Stimulated activated CD4-positive, alpha-beta T cell treated with anti-CD3 and anti-CD28 coated beads, Interleukin-1b, Interleukin-23, amount 100 ng/mL, for 24 hours (primary cell): ENCODE results near the gene TGFBR3.

Experiments
- DNase-seq, 4 experiments: peaks; one replicate each; pipeline ENCODE4 v3.0.0-alpha.2; 2020; ENCODE audit warnings: low read depth in 4 of 4, low spot score in 1 of 4

Gene TGFBR3

DNA sequence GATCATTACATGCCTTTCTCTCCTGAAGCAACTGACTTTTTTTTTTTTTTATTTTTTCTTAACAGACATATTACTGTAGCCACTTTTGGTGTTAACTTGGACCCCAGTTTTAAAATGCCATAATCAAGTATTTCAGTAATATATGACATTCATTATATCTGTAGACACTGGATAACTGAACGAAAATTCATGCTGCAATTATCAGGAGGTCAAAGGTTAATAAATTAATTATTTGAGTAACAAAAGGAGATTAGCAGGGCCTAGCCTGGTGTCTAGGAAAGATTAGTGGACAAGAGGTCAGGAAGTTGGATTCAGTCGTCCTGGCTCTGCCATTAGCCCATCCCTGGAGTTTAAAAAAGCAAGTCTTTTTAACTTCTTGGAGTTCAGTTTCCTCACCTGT is 168.1 kb downstream of the TGFBR3 start:
- DNase-seq: no peak

DNA sequence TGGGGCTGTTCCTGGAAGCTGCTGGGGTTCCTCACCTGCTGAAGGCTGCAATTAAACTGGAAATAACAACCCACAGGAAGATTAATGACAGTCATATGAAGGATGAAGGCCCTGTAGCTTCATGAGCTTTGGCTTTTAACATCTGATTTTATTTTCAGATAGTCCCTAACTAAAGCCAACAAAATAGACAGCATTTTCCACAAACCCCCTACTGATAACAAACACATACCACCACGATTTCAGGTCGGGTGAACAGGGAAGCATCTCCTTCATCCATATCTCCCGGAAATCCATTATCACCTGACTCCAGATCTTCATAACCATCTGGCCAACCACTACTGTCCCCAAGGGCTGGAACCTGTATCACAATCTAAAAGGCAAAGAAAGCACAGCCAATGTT is 169.6 kb downstream of the TGFBR3 start:
- DNase-seq: no peak

DNA sequence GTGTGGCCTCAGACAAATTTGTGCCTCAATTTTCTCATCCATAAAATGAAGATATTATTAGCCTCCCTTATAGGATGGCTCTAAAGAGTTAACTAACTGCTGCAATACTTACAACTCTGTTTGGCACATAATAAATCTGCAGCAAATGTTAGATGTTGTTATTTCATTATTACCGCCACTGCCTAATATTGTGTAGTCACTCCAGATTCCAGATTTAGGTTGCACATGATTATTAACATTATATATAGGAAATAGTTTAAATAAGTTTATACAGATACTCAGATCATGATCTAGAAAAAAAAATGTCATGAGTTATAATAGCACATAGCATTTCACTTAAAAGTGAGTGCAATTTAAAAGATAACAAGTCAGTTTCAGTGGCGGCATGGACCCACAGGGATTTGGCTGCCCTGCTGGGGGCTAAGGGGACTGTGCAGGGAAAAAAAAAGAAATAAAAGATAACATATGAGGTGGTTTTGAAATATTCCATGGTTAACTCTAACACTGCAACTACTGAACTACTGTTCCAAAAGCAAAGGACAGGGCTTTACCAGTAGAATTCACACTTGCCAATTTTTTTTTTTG is 170.4 kb downstream of the TGFBR3 start:
- no peak for DNase-seq

DNA sequence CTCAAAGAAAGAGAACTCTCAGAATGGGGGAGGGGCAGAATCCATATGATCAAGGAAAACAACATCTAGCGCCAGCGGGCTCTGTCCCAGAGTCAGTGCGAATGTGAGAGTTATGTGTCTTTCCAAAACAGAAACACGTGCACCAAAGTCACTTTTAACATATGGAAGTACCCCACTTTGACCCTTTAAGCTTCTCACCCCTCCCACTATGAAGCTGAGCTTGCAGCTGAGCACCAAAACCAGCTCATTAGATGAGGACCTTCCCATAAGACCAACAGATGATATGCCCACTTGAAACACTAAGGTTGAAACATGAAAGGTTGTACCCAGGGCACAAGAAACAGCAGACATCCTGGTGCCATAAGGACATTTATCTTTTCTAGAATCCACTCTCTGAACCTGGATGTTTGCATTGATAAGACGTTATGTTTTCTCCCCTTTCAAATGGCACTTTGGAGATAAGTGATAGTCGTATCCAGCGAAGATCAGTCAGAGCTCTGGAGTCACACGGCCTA is 171.0 kb downstream of the TGFBR3 start:
- DNase-seq: no peak

DNA sequence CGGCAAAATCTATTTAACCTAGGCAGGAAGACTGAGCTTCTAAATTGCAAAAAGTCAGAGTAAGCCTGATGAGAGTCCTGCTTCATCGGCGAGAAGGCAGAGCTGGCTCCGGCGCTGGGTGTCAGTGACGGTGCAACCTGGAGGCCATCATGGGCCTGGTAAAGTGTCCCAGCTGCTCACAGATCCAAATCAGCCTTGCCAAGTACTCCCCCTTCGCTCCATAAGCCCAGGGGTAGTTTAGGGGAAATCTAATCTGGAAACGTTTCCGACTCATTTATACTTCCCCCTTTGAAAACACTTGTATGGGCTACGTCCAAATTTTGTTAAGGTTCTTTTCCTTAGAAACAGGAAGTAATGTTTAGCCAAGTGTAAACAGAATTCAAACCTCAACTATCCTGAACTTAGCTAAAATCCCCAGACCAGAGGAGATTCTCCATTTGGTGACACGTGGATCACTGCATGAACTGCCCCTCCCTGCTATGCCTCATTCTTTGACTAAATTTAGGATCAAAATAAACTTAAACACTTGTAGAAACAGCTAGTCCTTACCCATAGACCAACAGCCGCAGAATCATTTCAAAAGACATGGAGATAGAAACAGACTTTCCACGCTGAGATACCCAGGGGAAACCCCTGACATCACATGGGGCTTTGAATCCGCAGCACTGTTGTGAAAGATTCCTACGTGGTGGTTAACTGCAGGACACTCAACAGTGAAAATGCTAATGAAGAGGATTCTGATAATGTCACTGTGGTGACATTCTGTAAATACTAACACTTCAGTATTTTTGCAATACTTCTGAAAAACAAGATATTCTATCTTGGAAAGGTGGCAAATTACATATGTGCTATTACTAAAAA is 172.7 kb downstream of the TGFBR3 start:
- DNase-seq: peak in 2 of 4 experiments; percentile 12 to 34

DNA sequence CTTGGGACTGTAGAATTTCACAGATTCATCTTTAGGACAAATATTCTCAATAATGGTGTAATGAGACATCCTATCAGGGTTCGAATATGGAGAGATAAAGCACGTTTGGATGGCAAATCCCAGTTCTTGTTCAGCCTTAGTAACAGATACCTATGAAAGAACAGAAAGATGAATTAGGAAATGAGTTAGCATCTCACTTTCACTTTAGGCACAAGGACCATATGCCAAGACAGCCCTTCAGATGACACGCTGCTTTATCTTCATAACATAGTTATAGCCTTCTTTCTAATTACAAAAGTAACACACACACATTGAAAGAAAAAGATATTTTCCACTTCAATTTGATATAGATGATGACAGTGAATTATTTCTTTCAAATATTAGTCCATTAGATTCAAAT is 173.6 kb downstream of the TGFBR3 start:
- DNase-seq: no peak

DNA sequence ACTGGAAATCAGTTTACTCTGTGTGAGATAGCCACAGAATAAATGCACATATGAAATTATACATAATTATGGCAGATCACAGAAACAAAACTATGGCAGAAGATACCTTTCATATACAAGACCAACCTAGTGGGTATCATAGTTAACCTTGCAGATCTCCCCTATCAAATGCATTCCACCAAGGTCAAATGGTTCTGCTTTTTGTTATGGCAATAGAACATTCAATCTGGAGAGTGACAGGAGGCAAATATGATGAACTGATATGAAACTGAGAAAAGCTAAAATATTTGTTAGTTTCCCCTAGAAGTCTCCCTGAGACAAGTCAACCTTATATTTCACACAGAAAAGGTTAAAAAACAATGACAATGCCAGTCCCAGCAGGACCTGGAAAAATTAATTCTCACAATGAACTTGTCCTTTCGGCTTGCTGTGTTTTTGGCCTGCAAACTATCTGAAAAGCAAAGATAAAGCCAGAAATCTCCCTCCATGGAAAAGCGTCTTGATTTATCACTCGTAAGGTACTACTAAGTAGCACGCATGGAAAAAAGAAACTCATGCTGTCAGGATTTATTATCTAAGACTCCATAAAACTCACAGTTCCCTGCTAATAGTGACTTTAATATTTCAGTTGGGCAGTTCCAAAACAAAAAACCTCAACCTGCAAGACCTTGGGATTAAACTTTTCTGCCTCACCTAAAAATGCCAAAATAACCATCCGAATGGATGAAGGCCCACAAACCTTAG is 174.3 kb downstream of the TGFBR3 start:
- no peak for DNase-seq

DNA sequence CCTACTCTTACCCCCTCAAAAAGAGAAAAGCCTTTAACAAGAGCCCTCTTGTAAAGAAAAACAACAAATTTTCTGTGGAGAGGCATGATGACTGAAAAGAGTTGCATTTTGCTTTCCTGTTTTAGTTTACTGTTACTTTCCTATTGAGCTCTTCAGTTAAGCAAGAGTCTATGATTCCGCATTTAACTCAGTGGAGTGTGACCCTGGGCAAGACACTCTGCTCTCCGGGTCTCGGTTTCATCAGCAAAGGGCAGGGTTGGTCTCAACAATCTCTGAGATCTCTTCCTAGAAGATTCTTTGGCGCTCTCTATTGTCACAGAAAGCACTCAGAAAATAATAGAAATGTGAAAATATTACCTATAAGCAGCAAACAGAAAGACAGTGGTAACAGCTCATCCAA is 175.7 kb downstream of the TGFBR3 start:
- DNase-seq: no peak

DNA sequence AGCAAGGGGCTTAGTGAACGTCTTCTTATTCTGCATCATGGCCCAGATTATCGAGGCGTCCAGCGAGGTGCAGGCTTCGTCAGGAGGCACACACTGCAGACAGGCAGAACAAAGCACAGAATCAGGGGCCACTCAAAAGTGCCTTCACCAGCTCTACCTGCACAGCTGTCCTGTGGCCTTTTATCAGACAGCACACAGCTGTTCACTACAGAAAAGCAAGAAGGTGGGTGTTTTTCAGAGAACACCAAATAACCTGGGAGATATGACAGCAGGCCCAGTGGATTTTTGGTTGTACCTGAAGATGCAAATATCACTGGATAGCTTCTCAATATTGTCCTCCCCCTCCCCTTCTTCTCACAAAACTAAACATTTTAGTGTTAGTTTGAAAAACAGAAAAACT is 177.3 kb downstream of the TGFBR3 start:
- DNase-seq: no peak

DNA sequence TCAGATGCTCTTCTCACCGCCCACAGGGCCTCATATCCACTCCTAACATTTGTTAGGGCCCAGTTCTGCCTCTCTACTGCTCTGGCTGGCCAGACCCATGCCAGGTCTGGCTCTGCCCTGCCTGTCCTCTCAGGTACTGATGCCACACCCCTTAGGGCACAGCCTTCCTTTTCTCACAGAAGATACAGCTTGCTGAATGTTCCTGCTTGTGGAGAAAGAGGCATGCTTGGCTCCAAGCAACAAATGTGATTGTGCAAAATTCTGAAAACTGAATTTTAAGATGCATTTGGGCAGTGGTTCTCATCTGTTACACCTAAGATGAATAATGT is 178.1 kb downstream of the TGFBR3 start:
- DNase-seq: no peak

DNA sequence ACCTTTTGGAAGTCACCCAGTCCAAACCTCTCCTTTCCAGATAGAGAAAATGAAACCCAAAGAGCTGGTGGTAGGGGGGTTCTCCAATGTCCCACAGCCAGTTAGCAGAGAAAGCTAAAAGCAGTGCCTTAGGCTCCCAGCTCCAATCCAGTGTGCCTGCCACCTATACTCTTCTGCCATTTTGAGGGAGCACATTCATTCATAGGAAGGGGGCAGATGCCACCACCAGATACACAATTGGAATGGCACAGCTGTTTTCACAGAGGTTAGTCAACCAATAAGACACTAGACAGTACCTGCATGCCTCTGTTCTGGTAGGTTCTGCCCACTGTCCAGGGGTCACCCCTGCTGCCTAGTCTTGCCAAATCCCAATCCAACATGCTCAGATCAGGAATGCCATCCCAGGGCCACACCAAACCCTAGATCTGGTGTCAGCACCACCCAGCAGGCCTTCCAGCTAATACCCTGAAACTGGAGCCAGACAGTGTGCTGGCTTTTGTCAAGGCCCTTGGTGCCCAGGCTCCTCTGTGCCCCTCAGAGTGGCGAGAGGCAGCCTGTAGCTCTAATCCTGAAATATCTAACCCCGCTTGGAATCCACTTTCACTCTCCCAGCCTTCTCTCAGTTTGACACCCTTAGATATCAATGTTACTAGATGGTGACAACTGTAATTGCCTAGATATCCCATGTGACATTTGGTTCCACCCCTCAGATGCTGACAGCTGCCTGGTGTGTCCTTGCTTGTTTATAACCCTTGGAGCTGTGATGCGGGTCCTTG is 178.6 kb downstream of the TGFBR3 start:
- no peak for DNase-seq

DNA sequence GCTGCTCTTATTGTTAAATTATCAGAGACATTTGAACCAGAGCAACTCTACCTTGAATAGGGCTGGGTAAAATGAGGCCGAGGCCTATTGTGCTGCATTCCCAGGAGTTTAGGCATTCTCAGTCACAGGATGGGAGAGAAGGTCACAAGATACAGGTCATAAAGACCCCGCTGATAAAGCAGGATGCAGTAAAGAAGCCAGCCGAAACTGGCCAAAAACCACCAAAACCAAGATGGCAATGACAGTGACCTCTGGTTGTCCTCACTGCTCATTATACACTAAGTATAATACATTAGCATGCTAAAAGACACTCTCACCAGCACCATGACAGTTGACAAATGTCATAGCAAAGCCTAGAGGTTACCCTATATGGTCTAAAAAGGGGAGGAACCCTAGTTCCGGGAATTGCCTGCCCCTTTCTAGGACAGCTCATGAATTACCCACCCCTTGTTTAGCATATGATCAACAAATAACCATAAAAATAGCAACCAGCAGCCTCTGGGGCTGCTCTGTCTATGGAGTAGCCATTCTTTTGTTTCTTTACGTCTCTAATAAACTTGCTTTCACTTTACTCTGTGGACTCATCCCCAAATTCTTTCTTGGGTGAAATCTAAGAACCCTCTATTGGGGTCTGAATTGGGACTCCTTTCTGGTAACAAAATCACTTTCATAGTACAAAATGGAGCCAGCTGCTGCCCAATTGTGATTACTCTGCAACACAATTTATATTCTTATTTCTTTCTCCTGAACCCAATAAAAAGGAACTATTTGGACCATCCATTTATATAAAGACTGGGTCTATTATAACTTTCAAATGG is 179.6 kb downstream of the TGFBR3 start:
- DNase-seq: no peak

DNA sequence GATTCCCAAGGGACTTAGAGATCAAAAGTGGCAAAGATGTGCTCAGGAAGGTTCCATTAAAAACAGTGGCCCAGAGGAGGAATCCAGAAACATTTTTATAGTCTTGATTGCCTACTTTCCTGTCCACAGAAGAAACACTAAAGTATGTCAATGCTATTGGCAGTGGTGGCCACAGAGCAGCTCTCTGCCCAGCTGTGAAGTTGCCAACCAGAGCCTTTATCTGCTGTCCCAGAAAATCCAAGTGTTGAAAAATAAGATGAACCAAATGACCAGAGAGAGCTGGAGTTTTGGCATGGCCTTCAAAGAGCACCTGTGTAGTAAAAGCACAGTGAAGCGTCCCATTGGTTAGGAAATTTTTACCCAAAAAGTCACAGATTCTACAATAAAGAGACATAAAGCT is 181.2 kb downstream of the TGFBR3 start:
- no peak for DNase-seq

DNA sequence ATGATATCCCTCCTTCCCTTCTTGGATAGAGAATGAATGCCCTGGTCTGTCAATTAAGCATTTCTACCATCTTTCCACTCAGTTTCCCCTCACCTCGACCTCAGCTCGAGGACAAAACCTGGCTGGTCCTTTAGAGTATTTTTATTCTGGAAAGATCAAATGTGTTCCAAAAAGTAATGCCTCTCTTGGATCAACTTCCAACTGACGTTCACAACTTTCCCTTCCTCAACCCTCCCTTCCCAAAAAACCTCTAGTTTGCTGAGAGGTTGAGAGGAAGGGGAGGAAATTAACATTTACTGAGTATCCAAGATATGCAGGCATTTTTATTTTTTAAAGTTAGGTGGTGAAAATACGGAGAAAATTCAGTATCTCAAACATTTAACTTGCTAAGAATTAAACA is 182.9 kb downstream of the TGFBR3 start:
- no peak for DNase-seq

DNA sequence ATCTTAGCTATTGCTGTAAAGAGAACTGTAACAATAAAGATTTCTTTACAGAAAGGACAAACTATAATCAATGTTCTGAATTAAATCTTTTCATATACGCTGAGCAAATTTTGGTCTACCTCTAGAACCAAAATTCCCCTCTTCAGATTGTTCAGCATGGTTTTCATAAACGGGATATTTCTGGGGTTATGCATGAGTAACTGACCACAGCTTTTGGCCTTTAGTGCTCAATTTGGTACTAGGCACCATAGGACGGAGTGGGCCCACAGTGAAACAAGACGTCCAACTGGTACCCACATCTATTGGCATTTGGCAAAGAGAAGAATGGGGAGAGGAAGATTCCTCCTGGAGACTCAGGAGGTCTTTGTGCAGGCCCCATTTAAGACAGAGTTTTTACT is 184.5 kb downstream of the TGFBR3 start:
- no peak for DNase-seq

DNA sequence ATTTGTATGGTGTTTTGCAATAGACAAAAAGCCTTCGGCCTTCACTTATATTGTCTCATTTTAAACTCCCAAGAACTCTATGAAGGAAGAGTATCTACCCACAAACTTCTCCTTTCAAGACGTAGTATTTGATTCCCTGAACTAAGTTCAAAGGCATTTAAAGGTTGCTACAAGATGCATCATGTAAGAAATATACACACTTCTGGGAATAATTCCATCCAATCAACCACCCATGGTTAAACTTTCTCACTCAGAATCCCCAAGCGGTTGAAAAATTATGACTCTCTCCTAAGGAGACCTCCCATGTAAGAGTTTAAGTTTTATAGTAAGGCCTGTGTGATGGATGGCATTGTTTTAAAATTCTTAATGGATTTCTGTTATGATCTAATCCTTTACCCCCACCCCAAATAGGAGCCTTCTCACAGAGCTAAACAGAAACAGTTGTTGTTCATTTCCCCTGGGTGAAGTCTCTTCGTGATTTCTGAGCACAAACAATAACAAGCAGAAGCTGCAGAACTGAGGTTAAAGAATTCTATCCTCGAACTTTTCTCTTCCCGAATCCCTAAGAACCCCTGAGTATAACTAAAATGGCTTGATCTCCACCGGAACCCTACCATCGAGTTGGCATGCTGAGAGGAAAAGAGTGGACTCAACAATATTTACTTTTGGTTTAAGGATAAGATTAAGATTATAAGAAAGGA is 185.0 kb downstream of the TGFBR3 start:
- no peak for DNase-seq

DNA sequence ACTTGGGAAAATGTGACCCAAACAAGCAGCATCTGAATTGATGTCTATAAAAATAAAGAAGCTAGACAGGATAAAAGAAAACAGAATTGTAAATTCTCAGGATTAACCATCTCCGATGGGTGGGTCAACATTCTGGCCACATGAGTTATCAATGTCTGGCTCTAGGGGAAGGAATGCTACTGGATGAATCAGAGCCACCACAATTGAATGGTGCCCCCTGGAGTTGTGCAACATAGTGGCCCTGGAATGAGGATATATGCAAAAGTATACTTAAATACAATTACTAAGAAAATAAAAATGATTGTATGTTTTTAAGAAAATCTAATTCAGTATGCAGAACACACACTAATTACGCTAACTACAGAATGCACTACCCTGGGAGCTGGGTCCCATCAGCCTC is 185.6 kb downstream of the TGFBR3 start:
- no peak for DNase-seq

DNA sequence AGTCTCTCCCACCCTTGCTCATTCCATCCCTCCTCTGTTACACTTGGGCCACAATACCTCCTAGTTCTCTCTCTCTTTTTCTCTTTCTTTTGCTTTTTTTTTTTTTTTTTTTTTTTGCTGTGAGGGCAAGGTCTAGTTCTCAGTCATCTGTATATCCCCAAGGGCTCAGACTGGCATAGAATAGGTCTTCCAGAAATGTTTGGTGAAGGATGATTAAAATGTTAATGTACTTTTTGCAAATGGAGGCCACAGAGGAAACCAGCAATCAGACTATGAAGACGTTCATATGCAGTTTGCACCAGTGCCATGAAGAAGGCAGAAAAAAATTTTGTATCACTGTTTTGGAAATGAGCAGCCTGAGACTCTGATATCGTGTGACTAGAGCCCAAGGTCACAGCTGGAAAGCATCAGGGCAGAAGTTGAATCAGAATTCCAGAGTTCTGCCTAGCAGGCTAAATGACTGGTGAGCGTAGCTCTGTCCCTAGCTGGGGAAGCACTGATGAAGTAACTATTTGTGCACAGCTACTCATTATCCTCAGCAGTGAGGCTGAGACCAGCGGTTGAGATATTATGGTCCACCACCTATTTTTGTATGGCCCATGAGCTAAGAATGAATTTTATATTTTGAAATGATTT is 186.5 kb downstream of the TGFBR3 start:
- no peak for DNase-seq

DNA sequence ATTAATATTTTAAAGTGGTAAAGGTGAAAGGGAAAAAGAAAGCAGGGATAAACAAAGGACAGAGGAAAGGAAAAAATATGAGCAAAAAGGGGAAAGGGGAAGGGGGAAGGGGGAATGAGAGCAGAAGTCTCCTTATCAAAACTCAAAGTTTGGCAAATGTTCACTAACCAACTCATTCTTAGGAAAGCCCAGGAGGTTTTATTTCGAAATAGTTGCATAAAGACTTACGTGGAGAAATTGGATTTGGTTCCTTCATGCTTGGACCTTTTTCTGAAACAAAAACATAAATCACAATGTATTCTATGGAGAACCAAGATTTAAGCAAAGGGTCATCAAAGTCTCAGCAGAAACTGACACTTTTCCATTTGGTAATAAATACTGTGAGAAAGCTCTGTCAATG is 188.1 kb downstream of the TGFBR3 start:
- no peak for DNase-seq
